Common myeloid progenitor, CD34-positive (primary cell): ENCODE results near the gene CDH22.

ENCODE experiments used
- CTCF ChIA-PET: fragments of 350-600 bp; sonication (Branson Sonifier 250); formaldehyde crosslinking; loops from one replicate; lab custom pipeline; 2021; ENCODE audit warnings: antibody characterized with exemption; lab: Charles Lee
- POLR2A ChIA-PET: fragments of 350-600 bp; sonication (Branson Sonifier 250); formaldehyde crosslinking; loops from one replicate; lab custom pipeline; 2021; ENCODE audit warnings: antibody characterized with exemption; lab: Charles Lee
- DNase-seq, 3 donors: peaks; one replicate each; pipeline versions ENCODE4 v3.0.0 to v3.0.0-alpha.2; 2013
- H3K27ac ChIP-seq, 2 experiments: 1 replicate in 1 of 2; 2 replicates in 1 of 2; pipeline ENCODE4 v1.7.0; 2013; ENCODE audit warnings: inconsistent platforms in 2 of 2, low read length in 2 of 2, mild to moderate bottlenecking in 2 of 2, low read depth in 1 of 2, moderate library complexity in 1 of 2; ENCODE audit not compliant: severe bottlenecking in 2 of 2, insufficient read depth in 1 of 2, poor library complexity in 1 of 2
- H3K27me3 ChIP-seq, 5 experiments: replicated peaks in 2 of 5; 1 replicate in 3 of 5; 2 replicates in 2 of 5; pipeline versions ENCODE4 v1.6.1 to v1.7.0; 2013; ENCODE audit warnings: low read length in 4 of 5, mild to moderate bottlenecking in 2 of 5, moderate library complexity in 2 of 5, inconsistent platforms in 1 of 5; ENCODE audit not compliant: insufficient read depth in 5 of 5, control insufficient read depth in 4 of 5
- H3K36me3 ChIP-seq, 4 experiments: 1 replicate in 2 of 4; 2 replicates in 2 of 4; pipeline versions ENCODE4 v1.6.1 to v1.7.0; 2013; ENCODE audit warnings: low read length in 3 of 4, control low read depth in 1 of 4, mild to moderate bottlenecking in 1 of 4; ENCODE audit not compliant: control insufficient read depth in 4 of 4, insufficient read depth in 4 of 4
- H3K4me1 ChIP-seq, 4 experiments: 1 replicate in 3 of 4; 2 replicates in 1 of 4; pipeline versions ENCODE4 v1.6.1 to v1.7.1; 2013; ENCODE audit warnings: low read length in 3 of 4, mild to moderate bottlenecking in 3 of 4, control low read depth in 1 of 4, inconsistent platforms in 1 of 4, moderate library complexity in 1 of 4; ENCODE audit not compliant: control insufficient read depth in 4 of 4, insufficient read depth in 4 of 4; ENCODE audit errors: control extremely low read depth in 1 of 4
- H3K4me3 ChIP-seq, 7 experiments: 1 replicate in 4 of 7; 2 replicates in 3 of 7; pipeline versions ENCODE4 v1.5.1 to v1.7.0; 2013; ENCODE audit warnings: mild to moderate bottlenecking in 7 of 7, low read length in 6 of 7, moderate library complexity in 6 of 7, inconsistent platforms in 2 of 7, low read depth in 2 of 7, control low read depth in 1 of 7; ENCODE audit not compliant: insufficient read depth in 4 of 7, control insufficient read depth in 1 of 7; ENCODE audit errors: extremely low read depth in 1 of 7
- H3K9me3 ChIP-seq, 5 experiments: 1 replicate in 4 of 5; 2 replicates in 1 of 5; pipeline versions ENCODE4 v1.6.1 to v1.7.1; 2013; ENCODE audit warnings: low read length in 4 of 5, mild to moderate bottlenecking in 2 of 5, inconsistent platforms in 1 of 5, low read depth in 1 of 5, moderate library complexity in 1 of 5; ENCODE audit not compliant: control insufficient read depth in 4 of 5, insufficient read depth in 2 of 5; ENCODE audit errors: control extremely low read depth in 1 of 5
- WGBS: methylation state at CpG from one replicate; pipeline ENCODE4 v1.1.5; 2013; ENCODE audit not compliant: insufficient coverage; 5-methylcytosine and 5-hydroxymethylcytosine counted together

The CDH22 gene

DNA sequence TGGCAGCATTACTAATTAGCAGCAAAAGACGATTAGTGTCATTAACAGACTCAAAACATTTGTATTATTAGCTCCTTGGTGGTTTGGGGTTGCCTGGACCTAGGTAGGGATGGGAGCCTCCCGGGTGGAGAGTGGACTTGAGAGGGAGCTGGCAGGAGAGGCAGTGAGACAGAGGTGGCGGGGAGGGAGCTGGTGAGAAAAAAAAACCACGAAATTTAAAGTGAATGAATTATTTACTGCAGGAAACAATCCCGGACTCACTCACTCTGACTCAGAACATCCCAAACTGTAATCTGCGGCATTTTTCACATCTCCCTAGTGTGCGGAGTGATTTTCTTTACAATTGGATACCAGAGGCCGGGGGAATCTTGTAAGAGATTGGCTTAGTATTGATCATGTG lies 14.3 kb upstream of the CDH22 start:
- H3K27ac ChIP-seq, result no peak overlapping the region
- H3K4me1 ChIP-seq, result no peaks in the 10 kb centered on the region
- POLR2A ChIA-PET, result no interaction called here
- H3K9me3 ChIP-seq, result no peaks in the 10 kb centered on the region
- H3K4me3 ChIP-seq, result no peak overlapping the region
- peaks cover 0 to 23% (median 5%) of the 10 kb centered on the region in 5 experiments for H3K27me3 ChIP-seq
- WGBS, result 76% methylated on average over 8 of the region's 8 CpGs
- H3K36me3 ChIP-seq, result no peaks in the 10 kb centered on the region
- DNase-seq, result no peak
- CTCF ChIA-PET, result interaction anchor here (0.8 to 1.4 kb wide), 4 partner anchors 11 to 23 kb away, joined by 3 to 6 read pairs (median 4); no protein-coding TSS in a partner anchor

DNA sequence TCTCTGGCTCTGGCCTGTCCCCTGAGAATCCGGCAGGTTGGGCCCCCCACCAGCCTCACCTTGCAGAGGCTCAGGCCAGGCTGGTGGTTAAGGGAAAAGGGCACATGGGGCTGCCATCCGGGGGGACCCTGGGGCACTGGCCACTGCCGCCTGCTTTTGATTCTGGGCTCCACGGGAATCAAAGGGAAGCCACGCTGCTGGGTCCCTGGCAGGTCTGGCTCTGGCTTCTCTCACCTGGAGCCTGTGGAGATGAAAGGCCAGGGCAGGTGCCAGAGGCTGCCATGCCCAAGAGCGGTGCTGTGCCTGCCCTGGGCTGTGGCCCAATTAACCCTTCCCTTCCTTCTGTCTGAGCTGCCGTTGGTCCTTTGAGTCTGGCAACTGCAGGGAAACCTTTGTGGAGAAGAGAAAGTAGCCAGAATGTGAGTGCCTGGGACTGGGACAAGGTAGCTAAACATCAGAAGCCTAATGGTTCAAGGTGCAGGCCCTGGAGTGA lies 9.4 kb upstream of the CDH22 start:
- POLR2A ChIA-PET, result no interaction called here
- peaks cover 15 to 54% (median 33%) of the 10 kb centered on the region in 5 experiments for H3K27me3 ChIP-seq
- CTCF ChIA-PET, result no interaction called here

DNA sequence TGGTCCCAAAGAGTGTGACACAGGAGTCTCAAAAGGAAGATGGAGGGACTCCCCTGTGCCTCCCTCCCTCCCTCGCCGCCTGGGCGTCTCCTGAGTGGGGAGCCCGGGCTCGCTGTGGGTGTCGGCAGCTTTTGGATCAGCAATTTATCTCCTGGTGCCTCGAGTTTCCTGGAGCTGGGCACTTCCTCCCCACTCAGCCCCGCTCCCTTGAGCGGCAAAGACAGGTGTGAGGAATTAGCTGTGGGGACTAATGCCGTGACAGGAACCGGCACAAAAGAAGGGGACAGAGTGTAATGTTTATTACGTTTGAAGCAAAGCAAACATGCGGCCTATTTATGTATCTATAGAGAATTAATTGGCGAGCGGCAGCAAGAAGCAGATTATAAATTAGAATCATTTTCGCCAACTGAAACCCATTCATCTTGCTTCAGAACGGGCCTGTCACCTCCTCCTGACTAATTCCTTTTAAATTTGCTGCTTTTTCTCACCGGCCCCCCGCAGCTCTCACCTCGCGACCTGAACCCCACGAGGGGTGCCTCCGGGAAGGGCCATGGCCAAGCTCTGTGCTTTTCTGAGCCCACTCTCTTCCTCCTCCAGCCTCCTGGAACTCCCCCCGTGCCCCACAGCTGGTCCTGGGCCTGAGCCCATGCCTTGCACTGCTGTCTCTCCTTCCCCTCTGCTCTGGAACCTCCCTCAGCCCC lies 8.8 kb upstream of the CDH22 start:
- Histone ChIP-seq H3K4me3 (no peak overlapping the region), H3K9me3 (no peaks in the 10 kb centered on the region), H3K4me1 (peaks cover 0 to 9% (median 1%) of the 10 kb centered on the region in 4 experiments), H3K36me3 (no peaks in the 10 kb centered on the region), H3K27ac (no peak overlapping the region), H3K27me3 (peaks cover 15 to 60% (median 32%) of the 10 kb centered on the region in 5 experiments)
- WGBS, result 39% methylated on average over 12 of the region's 24 CpGs
- CTCF ChIA-PET, result no interaction called here
- POLR2A ChIA-PET, result interaction anchor here (0.6 kb wide), 1 partner anchor 323 kb away, joined by 3 read pairs; no protein-coding TSS in a partner anchor
- DNase-seq, result no peak

More for the DNA sequence above, 9.4 kb upstream of the CDH22 start:
- DNase-seq, result no peak
- H3K9me3 ChIP-seq, result no peaks in the 10 kb centered on the region
- peaks cover 0 to 6% (median 1%) of the 10 kb centered on the region in 4 experiments for H3K4me1 ChIP-seq
- no peak overlapping the region for H3K27ac ChIP-seq
- H3K4me3 ChIP-seq, result no peak overlapping the region
- WGBS, result 88% methylated on average over 5 of the region's 7 CpGs
- H3K36me3 ChIP-seq, result no peaks in the 10 kb centered on the region

DNA sequence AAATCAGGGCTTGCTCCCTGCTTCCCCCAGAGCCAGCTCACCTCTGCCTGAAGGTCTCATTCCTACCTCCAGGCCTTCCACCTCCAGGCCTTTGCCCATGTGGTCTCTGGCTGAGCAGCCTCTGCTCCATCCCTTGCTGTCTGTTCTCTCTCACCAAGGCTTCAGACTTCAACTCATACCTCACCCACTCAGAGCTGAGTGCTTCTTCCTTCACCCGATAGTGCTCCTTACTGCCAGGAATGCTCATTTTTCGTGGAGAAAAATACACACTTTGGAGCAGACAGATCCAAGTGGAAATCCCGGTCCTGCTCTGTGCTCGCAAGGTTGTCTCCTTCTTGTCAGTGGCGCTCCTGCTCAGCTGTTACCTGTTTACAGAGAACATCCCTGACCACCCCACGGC lies 7.0 kb upstream of the CDH22 start:
- H3K4me1 ChIP-seq, result peaks cover 0 to 9% (median 4%) of the 10 kb centered on the region in 4 experiments
- H3K9me3 ChIP-seq, result no peaks in the 10 kb centered on the region
- 92% methylated on average over 6 of the region's 6 CpGs for WGBS
- ChIA-PET CTCF (interaction anchor here (0.6 to 1.0 kb wide), 2 partner anchors 34 to 55 kb away, joined by 3 read pairs; no protein-coding TSS in a partner anchor), POLR2A (no interaction called here)
- DNase-seq, result no peak
- no peak overlapping the region for H3K4me3 ChIP-seq
- peaks cover 29 to 76% (median 42%) of the 10 kb centered on the region in 5 experiments for H3K27me3 ChIP-seq
- no peak overlapping the region for H3K27ac ChIP-seq
- no peaks in the 10 kb centered on the region for H3K36me3 ChIP-seq

DNA sequence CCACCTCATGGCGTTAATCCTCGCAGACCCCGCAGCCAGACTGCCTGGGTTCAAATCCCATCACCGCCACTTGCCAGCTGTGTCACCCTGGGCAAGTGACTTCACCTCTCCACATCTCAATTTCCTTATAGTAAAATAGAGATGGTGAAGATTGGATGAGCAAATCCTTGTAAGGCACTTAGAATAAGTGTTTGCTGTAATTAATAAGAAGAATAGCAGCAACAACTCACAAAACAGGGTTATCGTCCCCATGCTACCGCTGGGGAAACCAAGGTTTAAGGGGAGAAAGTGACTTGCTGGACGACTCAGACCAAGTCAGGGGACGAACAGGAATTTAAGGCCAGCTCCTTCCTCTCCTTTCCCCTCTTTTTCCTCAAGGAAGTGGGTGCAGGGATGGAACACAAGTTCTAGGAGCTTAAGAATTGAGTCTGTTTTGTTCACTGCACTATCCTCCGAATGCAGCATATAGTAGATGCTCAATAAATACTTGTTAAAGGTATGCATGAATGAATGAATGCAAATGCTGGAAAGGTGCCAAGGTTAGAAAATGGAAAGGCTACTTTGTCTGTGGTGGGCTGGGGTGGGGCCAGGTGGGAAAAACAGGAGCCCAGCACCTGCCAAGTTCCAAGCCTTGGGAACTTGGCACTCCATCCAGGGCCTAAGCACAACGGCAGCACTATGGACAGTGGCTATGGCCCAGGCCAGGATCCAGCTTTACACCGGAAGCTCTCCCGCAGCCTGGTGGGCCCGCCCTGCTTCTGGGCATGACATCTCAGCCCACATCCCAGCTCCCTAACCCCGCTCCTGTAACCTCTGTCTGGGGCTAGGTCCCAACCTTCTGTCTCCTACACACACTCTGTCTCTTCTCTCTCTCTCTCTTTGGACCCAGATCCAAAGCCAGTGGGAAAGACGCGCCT lies 4.9 kb upstream of the CDH22 start:
- H3K4me1 ChIP-seq, result peaks cover 0 to 14% (median 10%) of the 10 kb centered on the region in 4 experiments
- WGBS, result 61% methylated on average over 10 of the region's 16 CpGs
- H3K4me3 ChIP-seq, result no peak overlapping the region
- no peaks in the 10 kb centered on the region for H3K36me3 ChIP-seq
- H3K27ac ChIP-seq, result no peak overlapping the region
- POLR2A ChIA-PET, result no interaction called here
- H3K9me3 ChIP-seq, result no peaks in the 10 kb centered on the region
- H3K27me3 ChIP-seq, result peaks cover 34 to 97% (median 46%) of the 10 kb centered on the region in 5 experiments
- DNase-seq, result no peak
- CTCF ChIA-PET, result interaction anchor here (1.3 to 1.9 kb wide), 3 partner anchors 8 to 36 kb away, joined by 3 to 8 read pairs (median 4); no protein-coding TSS in a partner anchor

DNA sequence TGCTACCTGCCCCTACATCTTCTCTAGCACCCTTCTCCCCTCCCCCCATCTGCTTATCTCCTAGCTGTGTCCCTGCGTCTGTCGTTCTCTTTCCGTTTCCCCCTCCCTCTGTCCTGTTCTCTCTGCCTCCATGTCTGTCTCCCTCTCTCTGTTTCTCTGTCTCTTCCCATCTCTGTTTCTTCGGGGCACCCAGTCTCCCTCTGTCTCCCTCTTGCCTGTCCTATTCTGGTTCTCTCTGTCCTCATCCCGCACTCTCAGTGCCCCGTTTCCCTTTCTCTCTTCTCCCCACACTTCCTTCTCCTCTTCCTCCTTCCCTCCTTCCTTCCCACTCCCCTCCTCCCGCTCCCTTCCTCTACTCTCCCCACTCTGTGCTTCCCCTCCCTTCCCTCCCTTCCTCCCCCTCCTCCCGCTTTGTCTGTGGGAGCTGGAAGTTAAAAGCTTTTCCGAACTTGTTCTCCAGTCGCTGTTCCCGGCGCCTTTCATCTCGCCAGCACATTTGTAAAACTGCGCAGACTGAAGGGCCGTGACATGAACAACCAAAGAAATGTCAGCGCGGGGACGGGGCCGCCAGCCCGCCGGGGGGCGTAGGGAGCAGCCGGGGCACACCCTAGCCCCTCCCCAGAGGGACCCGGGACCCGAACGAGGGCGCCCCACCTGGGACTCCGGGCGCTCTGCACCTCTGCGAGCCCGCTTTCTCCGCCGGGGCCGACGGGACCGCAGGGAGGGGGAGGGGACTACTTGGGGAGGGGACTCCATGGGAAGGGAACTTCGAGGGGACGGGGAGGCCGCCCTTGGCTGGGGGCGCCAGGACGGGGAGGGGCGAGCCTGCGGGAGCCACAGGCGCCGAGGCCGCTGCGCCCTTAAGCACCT lies 4.0 kb upstream of the CDH22 start:
- Histone ChIP-seq H3K4me1 (peaks cover 0 to 23% (median 18%) of the 10 kb centered on the region in 4 experiments), H3K4me3 (peak overlapping the region in 1 of 7 experiments; percentile 19), H3K27ac (no peak overlapping the region), H3K9me3 (no peaks in the 10 kb centered on the region), H3K27me3 (peaks cover 34 to 100% (median 46%) of the 10 kb centered on the region in 5 experiments), H3K36me3 (no peaks in the 10 kb centered on the region)
- ChIA-PET POLR2A (no interaction called here), CTCF (interaction anchor here (1.5 to 1.9 kb wide), 2 partner anchors 13 to 126 kb away, joined by 3 to 8 read pairs; no protein-coding TSS in a partner anchor)
- WGBS, result under 1% methylated on average over 16 of the region's 47 CpGs
- DNase-seq, result peak; percentile 31 to 57 (median 45)
